Karpas-422 (cell line): ENCODE measurements around the gene SMARCC2. TPM values are rescaled to one million over a fixed set of nuclear protein-coding genes. Genes with fewer than 3 reads are reported as not detected.

Experiments used
- DNase-seq: peaks from one replicate; pipeline ENCODE4 v3.0.0-alpha.2; 2015
- H2AFZ ChIP-seq: fragments of 200-600 bp; sonication (generic); 2 replicates; pipeline ENCODE4 v1.6.1; 2014; ENCODE audit warnings: antibody characterized with exemption, low read length, mixed read lengths
- H3K27ac ChIP-seq: fragments of 200-600 bp; sonication (generic); 2 replicates; pipeline ENCODE4 v1.5.1; 2014; ENCODE audit warnings: mild to moderate bottlenecking, low read length, moderate library complexity
- H3K27me3 ChIP-seq: fragments of 200-600 bp; sonication (generic); 2 replicates; pipeline ENCODE4 v1.6.1; 2014; ENCODE audit warnings: low read length, mixed read lengths
- H3K36me3 ChIP-seq: fragments of 200-600 bp; sonication (generic); 2 replicates; pipeline ENCODE4 v1.6.1; 2014; ENCODE audit warnings: low read length, mixed read lengths; ENCODE audit not compliant: insufficient read depth
- H3K4me1 ChIP-seq: fragments of 200-600 bp; sonication (generic); 2 replicates; pipeline ENCODE4 v1.6.1; 2014; ENCODE audit warnings: mild to moderate bottlenecking, low read length, mixed read lengths
- H3K4me2 ChIP-seq: fragments of 200-600 bp; sonication (generic); 2 replicates; pipeline ENCODE4 v1.6.1; 2014; ENCODE audit warnings: low read length, low read depth, mild to moderate bottlenecking; ENCODE audit not compliant: poor library complexity, severe bottlenecking
- H3K4me3 ChIP-seq: fragments of 200-600 bp; sonication (generic); 2 replicates; pipeline ENCODE4 v1.5.1; 2014; ENCODE audit warnings: mild to moderate bottlenecking, antibody characterized with exemption, low read length, mixed read lengths
- H3K79me2 ChIP-seq: fragments of 200-600 bp; sonication (generic); 2 replicates; pipeline ENCODE4 v1.6.1; 2014; ENCODE audit warnings: mild to moderate bottlenecking, low read length, mixed read lengths
- H3K9ac ChIP-seq: fragments of 200-600 bp; sonication (generic); 2 replicates; pipeline ENCODE4 v1.6.0; 2014; ENCODE audit warnings: low read length
- H3K9me2 ChIP-seq: fragments of 200-600 bp; sonication (generic), shearing (Covaris generic); replicated peaks from 2 replicates; pipeline ENCODE4 v1.6.0; 2014; ENCODE audit warnings: mild to moderate bottlenecking, low read length, moderate library complexity; ENCODE audit not compliant: insufficient read depth
- H3K9me3 ChIP-seq: fragments of 300-700, 200-600 bp; sonication (generic); 2 replicates; pipeline ENCODE4 v1.6.1; 2014; ENCODE audit warnings: low read length, mixed read lengths
- H4K20me1 ChIP-seq: fragments of 200-600 bp; sonication (generic); 2 replicates; pipeline ENCODE4 v1.6.1; 2014; ENCODE audit warnings: mild to moderate bottlenecking, antibody characterized with exemption, low read length, low read depth; ENCODE audit not compliant: insufficient read depth
- total RNA-seq: library from RNA; depleted of rRNA; stranded (reverse); fragments of >200 nt; shearing (Covaris generic); gene quantifications from 2 replicates; pipeline ENCODE4 v1.2.3, GENCODE V29; 2014; ENCODE audit warnings: low replicate concordance; rRNA removed

The SMARCC2 gene
- total RNA-seq: 26.2 and 42.2 TPM in 2 replicates

GRCh38 chr12:56189099-56189917 lies at the start of gene SMARCC2:
TSS of gene SMARCC2 (minus strand) at chr12:56189483. CDS start at chr12:56189461, 22 bp downstream.
- peak; percentile 93 for DNase-seq
- Histone ChIP-seq H3K4me3 (peak within 1 kb of the TSS; percentile 97), H3K27ac (peak within 1 kb of the TSS; percentile 66), H3K4me2 (peak within 1 kb of the TSS; percentile 95), H3K27me3 (no peaks in the 10 kb centered on the region), H3K36me3 (peaks cover 25% of the 10 kb centered on the region), H3K4me1 (peaks cover 41% of the 10 kb centered on the region), H3K79me2 (peaks cover 42% of the 10 kb centered on the region), H3K9me3 (no peaks in the 10 kb centered on the region), H3K9me2 (no peaks in the 10 kb centered on the region), H4K20me1 (no peaks in the 10 kb centered on the region), H3K9ac (peak within 1 kb of the TSS; percentile 94), H2AFZ (peak within 1 kb of the TSS; percentile 89; the same call in 1 of the 2 replicates)

GRCh38 chr12:56237552-56237951 lies 48.3 kb upstream of the SMARCC2 start:
- H3K27ac ChIP-seq: no peak overlapping the region
- no peak for DNase-seq
- H3K4me2 ChIP-seq: no peak overlapping the region
- H3K9ac ChIP-seq: no peak overlapping the region
- no peaks in the 10 kb centered on the region; the same call in 1 of the 2 replicates for H3K36me3 ChIP-seq
- no peaks in the 10 kb centered on the region for H3K79me2 ChIP-seq
- no peaks in the 10 kb centered on the region for H3K9me3 ChIP-seq
- no peak overlapping the region for H3K4me3 ChIP-seq
- peaks cover 6% of the 10 kb centered on the region for H3K4me1 ChIP-seq
- no peaks in the 10 kb centered on the region for H3K27me3 ChIP-seq
- H4K20me1 ChIP-seq: no peaks in the 10 kb centered on the region
- H3K9me2 ChIP-seq: no peaks in the 10 kb centered on the region
- no peak overlapping the region for H2AFZ ChIP-seq

DNA sequence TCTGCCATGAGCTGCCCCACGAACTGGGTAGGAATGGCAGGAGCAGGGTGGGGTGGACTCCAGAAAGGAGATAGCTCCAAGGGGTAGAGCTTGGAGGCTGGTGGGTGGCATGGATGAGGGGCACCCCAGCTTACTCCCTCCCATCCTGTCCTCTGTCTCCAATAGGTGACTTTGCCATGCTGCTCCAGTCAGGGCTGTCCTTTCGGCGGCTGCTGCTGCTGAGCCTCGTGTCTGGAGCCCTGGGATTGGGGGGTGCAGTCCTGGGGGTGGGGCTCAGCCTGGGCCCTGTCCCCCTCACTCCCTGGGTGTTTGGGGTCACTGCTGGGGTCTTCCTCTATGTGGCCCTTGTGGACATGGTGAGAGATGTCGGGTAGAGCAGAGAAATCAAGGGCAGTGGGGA lies 47.7 kb upstream of the SMARCC2 start:
- DNase-seq: no peak
- no peaks in the 10 kb centered on the region for H4K20me1 ChIP-seq
- H3K36me3 ChIP-seq: no peaks in the 10 kb centered on the region; the same call in 1 of the 2 replicates
- H3K9me3 ChIP-seq: no peaks in the 10 kb centered on the region
- no peak overlapping the region for H3K4me2 ChIP-seq
- no peak overlapping the region for H2AFZ ChIP-seq
- no peaks in the 10 kb centered on the region for H3K9me2 ChIP-seq
- no peaks in the 10 kb centered on the region for H3K27me3 ChIP-seq
- no peaks in the 10 kb centered on the region for H3K79me2 ChIP-seq
- H3K4me1 ChIP-seq: peaks cover under 1% of the 10 kb centered on the region; the same call in 1 of the 2 replicates
- no peak overlapping the region for H3K4me3 ChIP-seq
- no peak overlapping the region for H3K27ac ChIP-seq
- H3K9ac ChIP-seq: no peak overlapping the region

DNA sequence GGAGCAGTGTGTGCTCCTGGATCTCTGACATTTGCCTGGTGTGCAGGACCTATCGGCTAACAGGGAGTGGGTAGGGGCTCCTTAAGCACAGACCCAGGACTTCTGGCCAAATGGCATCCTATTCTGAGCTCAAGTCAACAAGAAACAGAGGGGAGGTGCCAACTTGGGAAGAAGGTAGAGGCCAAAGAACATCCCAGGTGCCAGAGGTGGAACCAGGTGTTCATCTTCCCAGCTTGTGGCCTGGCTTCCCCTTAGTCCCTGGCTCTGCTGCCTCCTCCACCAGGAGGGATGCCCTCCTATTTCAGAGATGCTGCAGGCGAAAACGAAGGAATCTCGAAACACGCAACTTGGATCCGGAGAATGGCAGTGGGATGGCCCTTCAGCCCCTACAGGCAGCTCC lies 46.8 kb upstream of the SMARCC2 start:
- no peaks in the 10 kb centered on the region for H4K20me1 ChIP-seq
- no peaks in the 10 kb centered on the region for H3K79me2 ChIP-seq
- H3K9me2 ChIP-seq: no peaks in the 10 kb centered on the region
- no peaks in the 10 kb centered on the region for H3K27me3 ChIP-seq
- H3K27ac ChIP-seq: no peak overlapping the region
- H3K4me2 ChIP-seq: no peak overlapping the region
- H2AFZ ChIP-seq: no peak overlapping the region
- no peak for DNase-seq
- H3K4me3 ChIP-seq: no peak overlapping the region
- no peak overlapping the region for H3K9ac ChIP-seq
- no peaks in the 10 kb centered on the region; the same call in 1 of the 2 replicates for H3K36me3 ChIP-seq
- H3K9me3 ChIP-seq: no peaks in the 10 kb centered on the region
- no peaks in the 10 kb centered on the region for H3K4me1 ChIP-seq

DNA sequence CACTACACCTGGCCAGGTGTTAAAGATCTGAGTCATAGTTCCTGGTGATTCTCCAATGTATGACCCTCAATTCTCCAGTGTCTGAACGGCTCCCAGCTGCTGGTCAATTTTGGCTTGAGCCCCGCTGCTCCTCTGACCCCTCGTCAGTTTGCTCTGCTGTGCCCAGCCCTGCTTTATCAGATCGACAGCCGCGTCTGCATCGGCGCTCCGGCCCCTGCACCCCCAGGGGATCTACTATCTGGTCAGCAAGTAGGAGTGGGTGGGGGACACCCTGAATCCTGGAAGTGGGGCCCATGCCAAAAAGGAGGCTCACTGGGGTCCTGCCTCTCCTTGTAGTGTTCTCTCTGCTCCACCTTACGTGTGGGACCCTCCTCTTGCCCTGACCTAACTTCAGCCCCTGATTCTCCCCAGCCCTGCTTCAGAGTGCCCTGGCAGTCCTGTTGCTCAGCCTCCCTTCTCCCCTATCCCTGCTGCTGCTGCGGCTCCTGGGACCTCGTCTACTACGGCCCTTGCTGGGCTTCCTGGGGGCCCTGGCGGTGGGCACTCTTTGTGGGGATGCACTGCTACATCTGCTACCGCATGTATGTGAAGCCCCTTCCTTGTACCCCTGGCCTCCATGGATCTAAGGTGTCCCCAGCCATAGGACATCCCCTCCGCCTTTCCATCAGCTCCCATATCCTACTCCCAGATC lies 45.6 kb upstream of the SMARCC2 start:
- Histone ChIP-seq H3K4me3 (no peak overlapping the region), H3K9me2 (no peaks in the 10 kb centered on the region), H3K27me3 (no peaks in the 10 kb centered on the region), H3K4me1 (no peaks in the 10 kb centered on the region), H3K36me3 (no peaks in the 10 kb centered on the region), H2AFZ (no peak overlapping the region), H3K79me2 (no peaks in the 10 kb centered on the region), H4K20me1 (no peaks in the 10 kb centered on the region), H3K4me2 (no peak overlapping the region), H3K9me3 (no peaks in the 10 kb centered on the region), H3K9ac (no peak overlapping the region), H3K27ac (no peak overlapping the region)
- peak; percentile 36 for DNase-seq

DNA sequence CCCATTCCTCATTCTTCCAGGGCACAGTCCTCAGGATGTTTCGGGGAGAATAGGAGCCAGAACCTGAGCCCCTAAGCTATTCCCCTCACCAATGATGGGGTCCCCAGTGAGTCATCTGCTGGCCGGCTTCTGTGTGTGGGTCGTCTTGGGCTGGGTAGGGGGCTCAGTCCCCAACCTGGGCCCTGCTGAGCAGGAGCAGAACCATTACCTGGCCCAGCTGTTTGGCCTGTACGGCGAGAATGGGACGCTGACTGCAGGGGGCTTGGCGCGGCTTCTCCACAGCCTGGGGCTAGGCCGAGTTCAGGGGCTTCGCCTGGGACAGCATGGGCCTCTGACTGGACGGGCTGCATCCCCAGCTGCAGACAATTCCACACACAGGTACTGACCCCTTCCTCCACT lies 41.9 kb upstream of the SMARCC2 start:
- no peak for DNase-seq
- no peak overlapping the region for H3K4me2 ChIP-seq
- no peak overlapping the region for H3K4me3 ChIP-seq
- no peak overlapping the region for H2AFZ ChIP-seq
- no peaks in the 10 kb centered on the region for H4K20me1 ChIP-seq
- no peaks in the 10 kb centered on the region for H3K27me3 ChIP-seq
- H3K4me1 ChIP-seq: no peaks in the 10 kb centered on the region
- no peak overlapping the region for H3K27ac ChIP-seq
- no peaks in the 10 kb centered on the region for H3K9me3 ChIP-seq
- 0 out of 2 replicates have a peak, but pooled peaks cover under 1% of the 10 kb centered on the region for H3K36me3 ChIP-seq
- H3K9me2 ChIP-seq: no peaks in the 10 kb centered on the region
- no peaks in the 10 kb centered on the region for H3K79me2 ChIP-seq
- no peak overlapping the region for H3K9ac ChIP-seq

DNA sequence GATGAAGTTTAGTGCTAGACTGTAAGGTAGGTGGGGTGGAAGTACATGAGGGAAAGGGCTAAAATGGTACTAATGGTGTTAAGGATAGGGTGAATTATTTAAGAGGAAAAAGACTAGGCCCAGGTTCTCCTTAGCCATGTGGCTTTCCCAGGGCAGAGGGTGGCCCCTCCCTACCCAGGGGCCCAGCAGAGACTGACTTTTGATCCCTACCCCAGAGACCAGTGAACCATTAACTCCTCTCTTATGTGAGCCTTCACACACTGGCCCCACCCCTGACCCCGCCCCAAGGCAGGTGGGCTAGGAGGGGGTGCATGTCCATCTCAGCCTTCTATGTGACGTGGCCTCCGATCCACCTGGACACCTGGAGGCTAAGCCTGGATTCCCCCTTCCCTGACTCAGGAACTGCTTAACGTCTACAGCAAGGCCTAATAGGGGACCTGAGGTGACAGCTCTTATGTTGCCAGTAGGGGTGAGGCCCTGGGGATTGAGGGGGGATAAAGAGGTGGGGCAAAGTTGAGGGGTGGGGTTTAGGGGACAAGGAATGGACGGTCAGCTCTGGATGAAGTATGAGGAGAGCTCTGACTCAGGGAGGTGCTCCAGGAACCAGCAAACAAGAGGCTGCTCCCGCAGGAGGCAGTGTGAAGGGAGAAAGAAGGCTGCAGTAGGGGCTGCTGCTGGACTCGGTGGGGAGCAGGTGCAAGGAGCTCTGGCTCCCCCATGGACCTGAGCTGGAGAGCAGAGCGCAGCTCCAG lies 41.3 kb upstream of the SMARCC2 start:
- H3K27me3 ChIP-seq: no peaks in the 10 kb centered on the region
- no peak overlapping the region for H3K27ac ChIP-seq
- H3K4me3 ChIP-seq: no peak overlapping the region
- peak; percentile 41 for DNase-seq
- H3K4me2 ChIP-seq: no peak overlapping the region
- no peaks in the 10 kb centered on the region; the same call in 1 of the 2 replicates for H3K79me2 ChIP-seq
- H3K9ac ChIP-seq: no peak overlapping the region
- peaks cover under 1% of the 10 kb centered on the region; the same call in 1 of the 2 replicates for H3K4me1 ChIP-seq
- 0 out of 2 replicates have a peak, but pooled peaks cover 3% of the 10 kb centered on the region for H3K36me3 ChIP-seq
- H4K20me1 ChIP-seq: no peaks in the 10 kb centered on the region
- H2AFZ ChIP-seq: no peak overlapping the region
- no peaks in the 10 kb centered on the region for H3K9me2 ChIP-seq
- H3K9me3 ChIP-seq: no peaks in the 10 kb centered on the region
